Erythroblast (primary cell): Measurements from ENCODE around the gene CHTOP.

ENCODE experiments used
- GATA1 ChIP-seq: IDR thresholded peaks from 2 replicates; pipeline ENCODE4 v1.6.1; 2011; ENCODE audit warnings: low read depth, mild to moderate bottlenecking, control low read depth, low read length, moderate library complexity
- POLR2A ChIP-seq: IDR thresholded peaks from 2 replicates; pipeline ENCODE4 v1.6.1; 2011; ENCODE audit warnings: mild to moderate bottlenecking, low read length

DNA sequence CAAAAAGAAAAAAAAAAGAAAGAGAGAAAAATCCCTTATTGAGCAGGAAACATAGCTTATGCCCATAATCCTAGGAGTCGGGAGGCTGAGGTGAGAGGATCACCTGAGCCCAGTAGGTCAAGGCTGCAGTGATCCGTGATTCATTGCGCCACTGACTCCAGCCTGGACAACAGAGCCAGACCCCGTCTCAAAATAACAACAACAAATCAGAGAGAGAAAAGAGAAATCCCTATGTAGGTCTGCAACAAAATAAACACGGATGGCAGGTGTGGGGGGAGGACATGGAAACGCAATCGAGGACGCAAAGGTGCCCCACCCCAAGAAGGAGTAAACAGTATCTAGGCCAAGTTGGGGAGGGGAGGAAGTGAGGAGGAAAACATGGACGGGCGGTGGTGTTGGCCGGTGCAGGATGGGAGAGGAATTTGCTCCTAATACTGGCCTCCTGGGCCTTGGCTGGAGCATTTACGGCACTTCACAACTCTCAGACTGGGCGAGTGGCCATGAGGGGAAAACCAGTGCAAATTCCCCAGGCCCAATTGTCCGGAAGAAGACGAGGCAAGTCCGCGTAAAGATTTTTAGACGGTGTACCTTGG, 609 bp upstream of the CHTOP start:
- TF ChIP-seq POLR2A, result no peak
- TF ChIP-seq GATA1, result no peak
